Measurements from ENCODE around the gene CUBN. TPM values are rescaled to one million over a fixed set of nuclear protein-coding genes. Genes with fewer than 3 reads are reported as not detected.

The CUBN gene
- total and polyA plus RNA-seq, 2 of the 13 experiments (the other 11 are each of a cell fraction or from before 2014, with no cell fraction given) = 0.27 to 0.32 TPM

DNA sequence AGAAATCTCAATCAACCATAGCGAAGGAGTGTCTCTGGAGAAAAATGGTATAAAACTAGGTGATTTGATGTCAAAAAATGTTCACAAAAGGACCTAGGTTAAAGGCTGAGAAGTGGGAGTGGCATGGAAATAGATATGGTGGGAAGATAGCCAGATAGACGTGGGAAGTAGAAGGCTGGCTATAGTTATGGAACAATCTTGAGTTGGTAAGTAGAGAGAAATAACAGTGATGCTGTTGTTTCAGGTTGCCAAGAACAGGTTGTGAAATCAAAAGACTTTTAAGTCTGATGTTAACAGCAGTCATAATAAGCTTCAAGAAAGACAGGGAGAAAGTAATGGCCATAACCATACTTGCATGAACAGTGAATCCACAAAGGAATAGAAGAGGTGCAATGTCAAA lies 206.3 kb downstream of the CUBN start:
- Histone ChIP-seq H3K9ac (ENCODE audit: insufficient read depth, low read depth, low read length) (no peak overlapping the region), H3K36me3 (replicated peaks in 1 of 2; ENCODE audit: control insufficient read depth in 1 of 2, insufficient read depth in 2 of 2, low read length in 2 of 2) (no peaks in the 10 kb centered on the region), H3K4me1 (ENCODE audit: insufficient read depth, low read length) (no peaks in the 10 kb centered on the region), H2AFZ (ENCODE audit: low read length) (no peak overlapping the region), H3K27me3 (ENCODE audit: control insufficient read depth in 1 of 2, insufficient read depth in 2 of 2, low read length in 2 of 2) (no peaks in the 10 kb centered on the region), H3K79me2 (ENCODE audit: insufficient read depth, low read length) (no peaks in the 10 kb centered on the region), H3K4me3 (replicated peaks in 1 of 3; ENCODE audit: insufficient read depth in 1 of 3, low read depth in 2 of 3, low read length in 3 of 3) (no peak overlapping the region), H3K4me2 (ENCODE audit: low read depth, low read length) (no peak overlapping the region), H4K20me1 (ENCODE audit: insufficient read depth, low read length) (no peaks in the 10 kb centered on the region), H3K27ac (ENCODE audit: extremely low read length, insufficient read depth, low read length) (no peak overlapping the region), H3K9me3 (ENCODE audit: low read length) (no peaks in the 10 kb centered on the region)
- no peak for ATAC-seq
- no TSS peak for BruUV-seq (replicated peaks)
- TF ChIP-seq ZNF3 (CRISPR knock-in tag; IDR thresholded peaks at IDR 0.05) (no peak), NRL (CRISPR knock-in tag; IDR thresholded peaks at IDR 0.05; ENCODE audit: borderline replicate concordance) (no peak), ATF2 (CRISPR knock-in tag; IDR thresholded peaks at IDR 0.05) (no peak), ZNF772 (CRISPR knock-in tag; IDR thresholded peaks at IDR 0.05) (no peak), ZNF570 (CRISPR knock-in tag; IDR thresholded peaks at IDR 0.05; ENCODE audit: borderline replicate concordance) (no peak), CEBPB (IDR thresholded peaks at IDR 0.05; ENCODE audit: borderline replicate concordance, low read depth, low read length) (no peak), ZNF33A (CRISPR knock-in tag; IDR thresholded peaks at IDR 0.05; ENCODE audit: borderline replicate concordance) (no peak), SNAI1 (CRISPR knock-in tag; IDR thresholded peaks at IDR 0.05; ENCODE audit: borderline replicate concordance) (no peak), ZNF235 (CRISPR knock-in tag; IDR thresholded peaks at IDR 0.05; ENCODE audit: borderline replicate concordance) (no peak)
- TF ChIP-seq, protein P1, sequence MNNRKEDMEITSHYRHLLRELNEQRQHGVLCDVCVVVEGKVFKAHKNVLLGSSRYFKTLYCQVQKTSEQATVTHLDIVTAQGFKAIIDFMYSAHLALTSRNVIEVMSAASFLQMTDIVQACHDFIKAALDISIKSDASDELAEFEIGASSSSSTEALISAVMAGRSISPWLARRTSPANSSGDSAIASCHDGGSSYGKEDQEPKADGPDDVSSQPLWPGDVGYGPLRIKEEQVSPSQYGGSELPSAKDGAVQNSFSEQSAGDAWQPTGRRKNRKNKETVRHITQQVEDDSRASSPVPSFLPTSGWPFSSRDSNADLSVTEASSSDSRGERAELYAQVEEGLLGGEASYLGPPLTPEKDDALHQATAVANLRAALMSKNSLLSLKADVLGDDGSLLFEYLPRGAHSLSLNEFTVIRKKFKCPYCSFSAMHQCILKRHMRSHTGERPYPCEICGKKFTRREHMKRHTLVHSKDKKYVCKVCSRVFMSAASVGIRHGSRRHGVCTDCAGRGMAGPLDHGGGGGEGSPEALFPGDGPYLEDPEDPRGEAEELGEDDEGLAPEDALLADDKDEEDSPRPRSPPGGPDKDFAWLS (CRISPR knock-in tag; IDR thresholded peaks at IDR 0.05; ENCODE audit: borderline replicate concordance) = no peak
- intact Hi-C loops (cut with micrococcal nuclease; ENCODE audit: unreplicated experiment) = no loop called here
- DNase-seq (ENCODE audit: low spot score) = no peak
- in situ Hi-C loops (cut with HindIII; ENCODE audit: extremely low pct_ligation_motif_present, low pct_unique_long_range_greater_than_20kb) = no loop called here
- POLR2A ChIA-PET = no interaction called here
- 42% methylated on average over 2 of the region's 2 CpGs for WGBS (ENCODE audit: low lambda C conversion rate)
- FAIRE-seq = no peak
- CTCF ChIA-PET (ENCODE audit: low intra/inter-chr PET ratio, low total read pairs) = no interaction called here
